K562 (cell line): Measurements from ENCODE around the gene PPHLN1. TPM values are rescaled to one million over a fixed set of nuclear protein-coding genes. Genes with fewer than 3 reads are reported as not detected.
A peak's percentile ranks its signal among the peaks of the same experiment; 100 is the strongest.

Experiments
- ATAC-seq: fragments of 200-7000 bp; cut with Tn5 transposase; 3 replicates; pipeline ENCODE4 v1.9.1; 2020; ENCODE audit warnings: moderate library complexity
- BruUV-seq: library from RNA; stranded (reverse); fragments of 400-500 nt; replicated peaks from 2 replicates; lab custom pipeline; 2021; lab: Mats Ljungman, UMichigan
- CTCF ChIA-PET: fragments of 300-600 bp; formaldehyde crosslinking; extraction: SDS; loops from one replicate; lab custom pipeline; 2021; ENCODE audit warnings: low intra/inter-chr PET ratio; lab: Yijun Ruan, JAX
- POLR2A ChIA-PET: fragments of 300-600, 350-650 bp; sonication (Branson Sonifier 250); formaldehyde crosslinking; extraction: SDS; loops from one replicate; lab custom pipeline; 2021; ENCODE audit warnings: antibody characterized with exemption, inconsistent platforms; lab: Yijun Ruan, JAX
- DNase-seq, 4 experiments: peaks; one replicate each; pipeline versions ENCODE4 v3.0.0 to v3.0.0-alpha.2; 2011 to 2018; ENCODE audit warnings: low spot score in 3 of 4, mixed read lengths in 3 of 4; ENCODE audit errors: extremely low read depth in 1 of 4
- FAIRE-seq: peaks from 2 replicates; lab custom pipeline; 2011; peaks lifted over from hg19 to GRCh38; lab: Jason Lieb, UNC
- H2AFZ ChIP-seq: 2 replicates; pipeline ENCODE4 v1.6.0; 2011; ENCODE audit warnings: low read depth, low read length, control low read depth, inconsistent platforms
- H3K27ac ChIP-seq: fragments of 200-600 bp; 3 replicates; pipeline ENCODE4 v1.8.0; 2011; ENCODE audit warnings: low read depth, mild to moderate bottlenecking, control low read depth, inconsistent platforms, low read length, moderate library complexity, mixed read lengths; ENCODE audit errors: extremely low read depth
- H3K27me3 ChIP-seq, 2 experiments: fragments of 300-600 bp in 1 of 2; 2 replicates in 1 of 2; 3 replicates in 1 of 2; pipeline versions ENCODE4 v1.6.0 to v1.8.0; 2011; ENCODE audit warnings: inconsistent platforms in 2 of 2, low read length in 2 of 2, mild to moderate bottlenecking in 1 of 2, mixed read lengths in 1 of 2, moderate library complexity in 1 of 2; ENCODE audit not compliant: control insufficient read depth in 2 of 2, insufficient read depth in 2 of 2
- H3K36me3 ChIP-seq: fragments of 300-600 bp; 3 replicates; pipeline ENCODE4 v1.8.0; 2011; ENCODE audit warnings: mild to moderate bottlenecking, low read length, inconsistent platforms; ENCODE audit not compliant: control insufficient read depth, insufficient read depth
- H3K4me1 ChIP-seq, 2 experiments: fragments of 200-600 bp in 1 of 2; replicated peaks in 1 of 2; 2 replicates in 1 of 2; 3 replicates in 1 of 2; pipeline versions ENCODE4 v1.5.1 to v1.8.0; 2011; ENCODE audit warnings: inconsistent platforms in 2 of 2, low read length in 2 of 2, mild to moderate bottlenecking in 1 of 2, mixed read lengths in 1 of 2, moderate library complexity in 1 of 2; ENCODE audit not compliant: control insufficient read depth in 2 of 2, insufficient read depth in 2 of 2
- H3K4me2 ChIP-seq: 2 replicates; pipeline ENCODE4 v1.6.1; 2011; ENCODE audit warnings: low read length, control low read depth, inconsistent platforms, mixed read lengths; ENCODE audit not compliant: insufficient read depth
- H3K4me3 ChIP-seq: fragments of 200-600 bp; sonication (generic), shearing (Covaris generic); 2 replicates; pipeline ENCODE4 v1.5.1; 2016; ENCODE audit warnings: control low read depth, inconsistent platforms
- H3K79me2 ChIP-seq: fragments of 200-600 bp; 3 replicates; pipeline ENCODE4 v1.8.0; 2011; ENCODE audit warnings: low read length, inconsistent platforms; ENCODE audit not compliant: control insufficient read depth, insufficient read depth
- H3K9ac ChIP-seq, 2 experiments: 2 replicates each; pipeline versions ENCODE4 v1.6.0 to v1.6.1; 2011; ENCODE audit warnings: low read depth in 2 of 2, low read length in 2 of 2, control low read depth in 1 of 2, inconsistent platforms in 1 of 2, mild to moderate bottlenecking in 1 of 2, mixed read lengths in 1 of 2; ENCODE audit not compliant: insufficient read depth in 1 of 2
- H3K9me1 ChIP-seq: one replicate; pipeline ENCODE4 v1.6.0; 2011; ENCODE audit warnings: inconsistent platforms, mild to moderate bottlenecking, low read length, moderate library complexity; ENCODE audit not compliant: control insufficient read depth, insufficient read depth
- H3K9me3 ChIP-seq: replicated peaks from 2 replicates; pipeline ENCODE4 v1.5.1; 2011; ENCODE audit warnings: low read depth, low read length, inconsistent platforms; ENCODE audit not compliant: control insufficient read depth, insufficient read depth
- H4K20me1 ChIP-seq: replicated peaks from 2 replicates; pipeline ENCODE4 v1.6.1; 2011; ENCODE audit warnings: low read length, inconsistent platforms, mixed read lengths; ENCODE audit not compliant: control insufficient read depth, insufficient read depth
- CBX3 ChIP-seq, 2 experiments: IDR thresholded peaks; 1 replicate in 1 of 2; 2 replicates in 1 of 2; pipeline ENCODE4 v1.6.1; 2012; ENCODE audit warnings: inconsistent platforms in 2 of 2, low read length in 2 of 2, borderline replicate concordance in 1 of 2, control low read depth in 1 of 2
- CHAMP1 ChIP-seq: fragments of 450-650 bp; IDR thresholded peaks from 2 replicates; pipeline ENCODE4 v1.6.1; 2016; ENCODE audit warnings: mild to moderate bottlenecking
- CTCF ChIP-seq, 3 experiments: IDR thresholded peaks in 2 of 3; conservative IDR thresholded peaks in 1 of 3; 2 replicates each; pipeline ENCODE4 v1.5.1; 2011 to 2012; ENCODE audit warnings: low read length in 3 of 3, mild to moderate bottlenecking in 3 of 3, control low read depth in 2 of 3, improper control_type of control experiment in 1 of 3, inconsistent platforms in 1 of 3, low read depth in 1 of 3, mixed read lengths in 1 of 3, moderate library complexity in 1 of 3; ENCODE audit not compliant: insufficient read depth in 2 of 3
- E2F3 ChIP-seq: fragments of 250-450 bp; sonication (Bioruptor Pico); IDR thresholded peaks from 2 replicates; pipeline ENCODE4 v1.4.0; 2020; ENCODE audit warnings: mild to moderate bottlenecking
- GABPB1 ChIP-seq: sonication (generic); formaldehyde crosslinking; IDR thresholded peaks from 2 replicates; pipeline ENCODE4 v1.8.0; 2022; ENCODE audit warnings: mild to moderate bottlenecking, missing genetic modification reagents
- RAD21 ChIP-seq, 2 experiments: fragments of 250-450 bp in 1 of 2; fragments of 450-650 bp in 1 of 2; sonication (Bioruptor Pico) in 1 of 2; formaldehyde crosslinking in 1 of 2; IDR thresholded peaks in 1 of 2; conservative IDR thresholded peaks in 1 of 2; 2 replicates each; pipeline versions ENCODE4 v1.4.0 to v1.8.0; 2020 to 2022; ENCODE audit warnings: mild to moderate bottlenecking in 2 of 2, moderate library complexity in 1 of 2
- TRIM28 ChIP-seq: fragments of 450-650 bp; IDR thresholded peaks from 2 replicates; pipeline ENCODE4 v1.6.1; 2017
- ZNF407 ChIP-seq: fragments of 450-650 bp; IDR thresholded peaks from 2 replicates; pipeline ENCODE4 v1.6.1; 2016; ENCODE audit warnings: low read depth
- WGBS: fragments of 100-300 bp; shearing (Covaris generic); methylation state at CpG from one replicate; pipeline ENCODE4 v1.1.6; 2016; ENCODE audit warnings: low coverage, mixed read lengths; ENCODE audit not compliant: insufficient coverage; ENCODE audit errors: missing lambda C conversion rate; 5-methylcytosine and 5-hydroxymethylcytosine counted together
- in situ Hi-C: fragments of 300-500 bp; cut with MboI; formaldehyde crosslinking; loops from 4 replicates; pipeline ENCODE4 v1.15.0; 2018; ENCODE audit warnings: inconsistent platforms, mixed read lengths
- intact Hi-C: fragments of 100-400 bp; cut with micrococcal nuclease; formaldehyde crosslinking; loops from 2 replicates; pipeline ENCODE4 v1.14.2; 2022
- polyA plus RNA-seq, 8 experiments: library from polyadenylated mRNA; depleted of rRNA in 4 of 8; stranded (reverse) in 5 of 8; unstranded in 3 of 8; fragments of >200 nt; fragmentation: Nextera tagmentation in 2 of 8; fragmentation: Illumina TruSeq in 1 of 8; extraction: Ambion mirVana in 2 of 8; extraction: Trizol in 1 of 8; gene quantifications; 2 replicates each; pipeline versions ENCODE4 v1.2.1 to v1.2.3, GENCODE V29; 2011 to 2014; ENCODE audit warnings: inconsistent platforms in 1 of 8, missing spikeins in 1 of 8
- total RNA-seq, 7 experiments: library from RNA; depleted of rRNA in 6 of 7; stranded (reverse); fragments of >200 nt in 6 of 7; fragmentation: Illumina TruSeq in 2 of 7; extraction: Trizol in 2 of 7; gene quantifications; 2 replicates each; pipeline versions ENCODE4 v1.2.1 to v1.2.3, GENCODE V29; 2011 to 2021; ENCODE audit warnings: low replicate concordance in 1 of 7

Gene PPHLN1
- total and polyA plus RNA-seq, 9 of the 15 experiments (the other 6 are each of a cell fraction or from before 2014, with no cell fraction given): 66.3 to 112 (median 93.6) TPM

GRCh38 chr12:42296503-42297109 lies 29.4 kb upstream of the PPHLN1 start:
- DNase-seq (peak; percentile 20 to 62 (median 30)), FAIRE-seq (peak; percentile 6), ATAC-seq (peak; percentile 69)
- no peak overlapping the region for H3K9ac ChIP-seq
- ChIA-PET CTCF (interaction anchor here (0.7 kb wide), 1 partner anchor 299 kb away, joined by 3 read pairs; no protein-coding TSS in a partner anchor), POLR2A (no interaction called here)
- no peaks in the 10 kb centered on the region for H3K9me3 ChIP-seq
- WGBS: 45% methylated on average over 5 of the region's 5 CpGs
- H3K79me2 ChIP-seq: no peaks in the 10 kb centered on the region
- H3K36me3 ChIP-seq: no peaks in the 10 kb centered on the region
- no peaks in the 10 kb centered on the region for H3K4me1 ChIP-seq
- no peaks in the 10 kb centered on the region for H4K20me1 ChIP-seq
- no peak overlapping the region for H3K4me2 ChIP-seq
- no peak overlapping the region for H3K4me3 ChIP-seq
- no peaks in the 10 kb centered on the region for H3K27me3 ChIP-seq
- no peak for TF ChIP-seq E2F3 (CRISPR knock-in tag)
- TF ChIP-seq ZNF407: no peak
- TF ChIP-seq TRIM28: 0 out of 2 replicates have a peak, but pooled peaks have one; percentile 43
- TF ChIP-seq CBX3 (IDR thresholded peaks at IDR 0.05; ENCODE audit: borderline replicate concordance in 1 of 2, low read length in 2 of 2): peak in 1 of 2 experiments; percentile 86; a peak in 2 of 3 replicates
- peak; percentile 56 to 65 (median 58) for TF ChIP-seq CTCF (IDR thresholded peaks at IDR 0.05 in 2 of 3, conservative IDR thresholded peaks at IDR 0.05 in 1 of 3; ENCODE audit: insufficient read depth in 2 of 3, low read depth in 1 of 3, low read length in 3 of 3)
- TF ChIP-seq RAD21 (CRISPR knock-in tag; conservative IDR thresholded peaks at IDR 0.05 in 1 of 2, IDR thresholded peaks at IDR 0.05 in 1 of 2): peak in 1 of 2 experiments; percentile 36; a peak in 2 of 4 replicates
- TF ChIP-seq CHAMP1: 0 out of 2 replicates have a peak, but pooled peaks have one; percentile 18
- peak; percentile 34; the same call in 1 of the 2 replicates for TF ChIP-seq GABPB1
- BruUV-seq: no TSS peak
- in situ Hi-C loops: no loop called here
- H3K9me1 ChIP-seq: no peaks in the 10 kb centered on the region
- H3K27ac ChIP-seq: no peak overlapping the region
- no peak overlapping the region for H2AFZ ChIP-seq
- intact Hi-C loops: loop anchor here (5.0 kb wide), 1 partner anchor 36 kb away; no protein-coding TSS in a partner anchor
